NCI-H82 (cell line): ENCODE results near the gene KIAA0232.

ENCODE experiments used
- DNase-seq: peaks from one replicate; lab custom pipeline; 2025; lab: John Stamatoyannopoulos, UW

Gene KIAA0232

DNA sequence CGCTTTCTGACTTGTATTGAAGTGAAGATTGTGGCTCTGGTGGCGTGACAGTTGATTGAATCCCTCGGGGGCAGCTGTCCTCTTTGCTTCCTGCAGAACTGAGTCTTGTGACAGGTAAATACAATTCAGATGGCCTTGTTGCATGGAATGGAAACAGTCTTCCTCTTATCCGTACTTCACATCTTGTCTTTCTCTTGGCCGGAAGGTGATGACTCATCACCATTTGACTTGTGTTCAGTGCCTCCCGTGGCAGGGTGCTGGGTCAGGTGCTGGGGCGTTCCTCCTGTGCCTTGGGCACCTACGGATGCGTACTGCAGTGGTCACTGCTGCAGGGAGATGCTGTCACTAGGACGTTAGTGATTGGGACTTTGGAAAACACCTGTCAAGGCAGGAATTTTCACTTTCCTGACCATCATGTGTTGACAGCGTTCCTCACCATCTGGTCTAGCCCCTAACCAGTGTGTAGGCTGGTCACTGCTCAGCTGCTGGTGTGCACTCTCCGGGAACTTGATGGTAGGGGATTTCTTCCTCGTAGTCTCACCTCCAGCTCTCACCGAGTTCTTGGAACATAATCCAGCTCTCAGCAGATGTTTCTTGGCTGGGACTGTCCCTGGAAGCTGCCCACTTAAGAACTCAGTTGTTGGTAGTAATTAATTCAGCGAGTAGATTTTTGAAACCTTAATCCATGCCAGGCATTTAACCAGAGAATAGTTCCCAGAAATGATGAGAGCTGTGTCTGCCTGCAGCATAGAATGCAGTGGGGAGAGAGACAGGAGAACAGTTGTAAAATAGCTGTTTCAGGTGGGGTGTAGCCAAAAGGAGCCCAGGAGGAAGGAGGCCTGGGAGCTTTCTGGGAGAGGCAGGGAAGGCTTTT is 134.3 kb downstream of the KIAA0232 start:
- peak; percentile 58 for DNase-seq

- DNase-seq, result peak; percentile 30
Observed at GRCh38 chr4:6917461-6918271, 135.1 kb downstream of the KIAA0232 start.

DNA sequence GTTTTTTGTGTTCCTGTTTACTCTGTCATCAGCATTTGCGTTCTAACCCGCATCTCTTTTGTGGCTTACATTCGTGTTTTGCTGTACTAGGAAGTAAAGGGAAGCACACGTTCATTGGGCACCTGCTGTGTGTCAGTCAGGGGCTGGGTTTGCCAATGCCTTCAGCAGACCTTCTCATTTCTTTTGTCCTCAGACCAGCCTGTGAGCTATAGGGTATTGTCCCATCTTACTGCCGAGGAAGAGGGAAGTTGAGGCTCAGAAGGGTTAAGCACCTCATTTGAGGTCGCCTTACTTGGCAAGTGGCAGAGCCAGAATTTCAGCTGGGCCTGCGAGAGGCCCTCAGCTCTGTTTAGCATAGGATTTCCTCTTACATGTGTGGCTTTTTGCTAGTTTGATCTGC is 135.8 kb downstream of the KIAA0232 start:
- no peak for DNase-seq

GRCh38 chr4:6920171-6920570 is 137.6 kb downstream of the KIAA0232 start:
- DNase-seq, result no peak

DNA sequence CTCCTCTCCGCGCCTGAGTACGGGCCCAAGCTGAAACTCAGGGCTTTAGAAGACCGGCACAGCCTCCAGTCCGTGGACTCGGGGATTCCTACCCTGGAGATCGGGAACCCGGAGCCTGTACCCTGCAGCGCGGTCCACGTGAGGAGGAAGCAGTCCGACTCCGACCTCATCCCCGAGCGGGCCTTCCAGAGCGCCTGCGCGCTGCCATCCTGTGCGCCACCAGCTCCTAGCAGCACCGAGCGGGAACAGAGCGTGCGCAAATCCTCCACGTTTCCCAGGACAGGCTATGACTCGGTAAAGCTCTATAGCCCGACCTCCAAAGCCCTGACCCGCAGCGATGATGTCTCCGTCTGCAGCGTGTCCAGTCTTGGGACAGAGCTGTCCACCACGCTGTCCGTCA is 141.0 kb downstream of the KIAA0232 start:
- DNase-seq, result no peak

DNA sequence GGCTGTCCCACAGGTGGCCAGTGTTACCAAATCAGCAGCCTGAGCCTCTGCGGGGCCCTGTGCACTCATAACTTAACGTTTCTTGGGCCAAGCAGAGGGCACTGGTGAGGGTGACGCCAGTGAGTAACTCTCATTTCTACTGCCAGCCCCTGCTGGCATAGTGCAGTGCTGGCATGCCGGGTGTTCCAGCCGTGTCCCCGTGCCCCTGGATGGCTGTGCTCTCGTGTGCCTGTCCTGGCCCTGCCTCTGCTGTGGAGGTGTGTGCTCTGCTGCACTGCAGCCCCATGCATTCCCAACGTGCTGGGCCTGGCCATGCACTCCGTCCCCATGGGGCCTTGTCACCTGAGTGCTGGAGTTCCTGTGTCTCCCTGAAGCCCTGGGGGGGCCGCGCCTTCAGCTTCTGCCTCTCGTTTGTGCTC is 141.8 kb downstream of the KIAA0232 start:
- DNase-seq, result no peak

DNA sequence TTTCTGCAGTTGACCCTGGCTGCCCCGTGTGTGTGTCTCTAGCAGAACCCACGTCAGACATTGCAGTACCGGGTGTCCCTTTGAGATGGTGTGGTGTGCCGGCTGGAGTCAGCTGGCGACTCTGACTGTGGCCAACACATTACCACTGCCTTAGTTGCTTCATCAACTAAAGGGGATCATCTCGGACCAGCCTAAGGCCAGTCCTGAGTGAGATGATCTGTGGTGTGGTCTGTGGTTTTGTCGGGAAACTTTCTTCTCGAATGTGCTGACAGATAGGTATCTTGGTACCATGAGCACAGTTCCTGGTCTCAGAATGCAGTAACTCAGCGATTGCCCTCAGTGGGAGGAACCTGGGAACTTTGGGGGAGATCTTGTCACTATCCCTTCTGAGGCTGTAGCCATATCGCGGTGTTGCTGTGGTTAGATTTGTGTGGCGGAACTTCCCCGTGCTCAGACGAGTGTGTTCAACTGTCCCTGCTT is 142.9 kb downstream of the KIAA0232 start:
- no peak for DNase-seq

DNA sequence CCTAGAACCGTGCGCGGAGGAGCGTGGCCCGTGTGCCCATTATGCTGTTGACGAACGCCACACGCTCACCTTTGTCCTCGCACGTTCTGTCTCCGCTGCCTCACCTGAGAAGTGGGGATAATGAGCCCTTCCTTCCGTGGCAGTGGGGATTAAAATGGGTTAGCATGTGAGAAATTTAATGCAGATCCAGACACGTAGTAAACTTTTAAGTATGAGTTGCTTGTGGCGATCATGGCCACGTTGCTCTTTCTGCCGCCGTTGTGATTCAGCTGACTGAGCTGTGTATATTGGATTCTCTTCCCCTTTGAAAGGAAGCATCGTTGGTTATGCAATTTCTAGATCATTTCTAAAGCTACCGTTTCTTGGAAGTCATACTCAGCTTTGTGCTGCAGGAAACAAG is 143.6 kb downstream of the KIAA0232 start:
- no peak for DNase-seq

DNA sequence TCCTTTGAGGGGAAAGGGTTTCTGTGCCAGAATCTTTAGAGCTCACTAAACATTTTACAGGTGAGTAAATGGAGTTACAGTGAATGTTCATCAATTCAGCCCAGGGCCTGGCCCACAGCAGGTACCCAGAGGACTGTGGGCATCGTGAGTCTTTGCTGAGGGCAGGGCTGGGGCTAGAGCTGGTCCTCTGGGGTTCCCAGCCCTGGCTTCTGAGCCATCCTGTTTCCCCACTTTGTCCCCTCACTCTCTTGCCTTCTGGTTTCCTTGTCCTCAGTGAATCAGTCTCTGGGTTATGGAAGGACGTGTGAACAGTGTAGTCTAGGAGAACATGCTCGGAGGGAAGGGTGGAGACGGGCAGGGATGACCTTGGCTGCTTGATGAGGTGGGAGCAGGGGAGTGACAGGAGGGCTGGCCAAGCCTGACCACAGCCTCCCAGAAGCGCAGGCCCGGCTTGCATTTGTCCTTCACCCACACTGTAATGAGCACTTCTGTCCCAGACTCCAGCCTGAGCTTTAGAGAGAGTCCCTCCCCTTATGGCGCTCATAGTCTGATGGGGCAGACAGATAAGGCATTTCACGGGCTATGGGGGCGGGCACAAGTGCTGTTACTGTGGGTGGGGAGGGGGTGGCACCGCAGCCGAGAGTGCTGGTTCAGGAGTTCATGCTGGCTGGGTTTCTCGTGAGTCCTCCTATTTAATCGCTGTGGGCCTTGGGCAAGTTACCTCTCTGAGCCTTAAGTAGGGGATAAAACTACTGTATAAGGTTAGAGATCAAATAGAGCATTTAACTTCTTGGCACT is 144.4 kb downstream of the KIAA0232 start:
- no peak for DNase-seq

GRCh38 chr4:6928081-6928480 is 145.6 kb downstream of the KIAA0232 start:
- DNase-seq, result no peak

DNA sequence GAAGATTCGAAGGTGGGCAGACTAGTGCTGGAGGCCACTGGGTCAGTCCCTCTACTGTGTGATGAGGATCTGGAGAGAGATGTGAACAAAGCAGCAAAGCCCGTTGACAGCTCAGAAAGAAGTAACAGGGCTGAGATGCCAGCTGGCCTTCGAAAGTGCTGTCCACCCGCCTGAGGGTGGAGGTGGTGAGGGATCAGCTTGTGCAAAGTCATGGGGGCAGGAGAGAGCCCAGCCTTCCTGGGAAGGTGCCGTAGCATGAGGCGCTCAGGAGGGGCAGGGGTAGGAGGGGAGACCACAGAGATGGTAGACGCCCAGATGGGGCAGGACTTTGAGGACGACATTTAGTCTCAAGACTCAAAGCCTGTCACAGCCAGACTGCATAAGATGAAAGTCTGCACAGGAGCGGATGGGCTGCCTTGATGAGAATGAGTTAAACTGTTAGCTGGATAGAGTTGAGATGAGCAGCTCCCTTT is 146.8 kb downstream of the KIAA0232 start:
- no peak for DNase-seq

DNA sequence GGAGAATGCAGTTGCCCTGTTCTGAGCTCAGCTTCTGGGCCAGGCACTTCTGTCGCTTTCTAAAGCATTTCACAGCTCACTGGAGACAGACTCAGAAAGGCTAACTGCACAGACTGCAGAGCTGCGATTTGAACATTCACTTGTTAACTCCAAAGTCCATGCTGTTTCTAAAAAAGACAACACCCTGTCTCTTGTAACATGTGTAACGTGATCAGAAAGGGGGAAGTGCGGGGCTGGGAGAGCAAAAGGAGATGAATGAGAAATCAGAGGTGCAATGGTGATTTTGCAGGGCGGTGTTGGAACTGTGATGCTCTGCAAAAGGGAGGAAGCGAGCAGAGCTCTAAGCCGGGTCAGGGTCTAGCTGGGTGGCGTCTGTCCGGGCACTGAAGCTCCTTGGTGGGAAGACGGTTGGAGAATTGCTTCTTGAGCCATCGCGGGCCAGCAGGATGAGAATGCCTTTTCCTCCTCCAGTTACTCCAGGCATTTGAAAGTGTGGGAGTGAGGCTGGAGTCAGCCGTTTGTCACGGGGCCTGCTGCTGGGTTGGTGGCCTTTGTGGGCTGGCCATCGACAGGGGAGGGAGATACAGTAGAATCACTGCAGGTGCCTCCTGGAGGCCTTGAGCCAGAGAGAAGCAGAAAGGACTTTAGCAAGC is 147.4 kb downstream of the KIAA0232 start:
- no peak for DNase-seq

DNA sequence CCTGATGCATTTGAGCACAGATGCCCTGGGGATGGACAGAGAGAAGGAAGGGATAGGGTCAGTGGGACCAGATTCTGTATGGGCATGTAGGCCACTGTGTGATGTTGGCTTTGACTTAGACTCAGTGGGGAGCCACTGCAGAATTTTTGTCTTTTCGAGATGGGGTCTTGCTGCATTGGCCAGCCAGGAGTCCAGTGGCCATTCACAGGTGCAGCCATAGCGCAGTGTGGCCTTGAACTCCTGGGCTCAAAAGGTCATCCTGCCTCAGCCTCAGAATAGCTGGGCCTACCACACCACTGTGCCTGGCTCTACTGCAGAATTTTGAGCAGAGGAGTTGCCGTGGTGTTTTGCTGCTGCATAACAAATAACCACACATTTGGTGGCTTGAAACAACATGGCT is 149.9 kb downstream of the KIAA0232 start:
- DNase-seq, result no peak

GRCh38 chr4:6932918-6933317 is 150.4 kb downstream of the KIAA0232 start:
- no peak for DNase-seq
